GM15510 (cell line): ENCODE results near the gene CNTN3.

Experiments
- POLR2A ChIP-seq: IDR thresholded peaks from 3 replicates; pipeline ENCODE4 v1.6.1; 2011; ENCODE audit warnings: borderline replicate concordance; ENCODE audit not compliant: insufficient read length; ENCODE audit errors: extremely low read depth

The CNTN3 gene

DNA sequence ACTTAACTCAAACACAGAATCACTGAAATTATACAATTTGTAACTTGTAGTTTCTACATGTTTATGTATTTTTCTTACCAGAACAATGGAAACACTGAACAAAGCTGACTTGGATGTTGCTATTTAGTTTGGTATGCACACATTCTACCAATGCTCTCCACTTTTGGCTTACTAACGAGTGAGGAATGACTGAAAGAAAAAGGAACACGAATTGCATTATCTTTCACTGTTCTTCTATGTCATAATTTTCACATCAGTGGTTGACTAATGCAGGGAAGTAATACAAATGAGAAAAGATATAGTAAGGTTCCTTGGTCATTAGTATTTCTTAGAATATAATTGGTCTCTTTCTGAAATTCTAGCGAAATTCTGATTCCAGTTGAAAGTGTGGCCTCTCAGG, 9.8 kb upstream of the CNTN3 start:
- TF ChIP-seq POLR2A = no peak

- no peak for TF ChIP-seq POLR2A
Observed at GRCh38 chr3:74623261-74623836, 8.9 kb upstream of the CNTN3 start.

GRCh38 chr3:74621581-74621980, 7.1 kb upstream of the CNTN3 start:
- no peak for TF ChIP-seq POLR2A

DNA sequence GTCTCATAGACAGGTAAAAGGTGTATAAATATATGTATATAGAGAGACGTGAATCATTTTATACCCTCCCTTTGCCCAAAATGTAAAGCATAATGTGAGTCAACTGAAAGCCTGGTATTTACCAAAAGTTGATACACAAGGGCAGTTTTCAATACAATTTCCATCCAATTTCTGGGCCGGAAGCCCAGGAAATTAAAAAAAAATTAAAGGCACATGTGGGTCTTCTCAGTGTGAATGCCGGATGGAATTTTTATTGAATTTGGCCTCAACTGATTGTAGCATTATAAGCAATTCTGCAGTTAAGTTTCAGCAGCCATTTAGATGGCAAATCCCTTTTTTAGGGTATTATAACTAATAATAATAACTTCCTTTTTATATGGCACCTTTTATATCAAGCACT, 3.3 kb upstream of the CNTN3 start:
- TF ChIP-seq POLR2A = no peak

- no peak for TF ChIP-seq POLR2A
Observed at GRCh38 chr3:74613521-74614106, 845 bp downstream of the CNTN3 start.

DNA sequence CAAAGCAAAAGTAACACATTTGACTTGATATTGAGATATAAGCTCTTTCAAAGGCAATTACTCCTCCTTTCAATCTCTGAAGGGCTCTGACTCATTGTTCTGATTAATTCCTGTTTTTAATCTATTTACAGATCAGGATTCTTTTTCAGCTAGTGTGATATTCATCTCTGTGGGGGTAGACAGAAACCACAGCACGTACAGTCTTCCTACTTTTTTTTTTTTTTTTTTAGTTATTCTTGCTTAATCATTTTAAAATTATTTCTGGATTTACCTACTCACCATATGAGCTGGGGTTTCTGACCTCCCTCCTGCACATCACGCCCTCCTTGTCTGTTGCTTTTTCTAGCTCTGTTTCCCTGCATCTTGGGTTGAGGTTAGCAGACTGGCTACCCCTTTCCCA, 1.4 kb downstream of the CNTN3 start:
- no peak for TF ChIP-seq POLR2A

GRCh38 chr3:74611206-74611605, 3.3 kb downstream of the CNTN3 start:
- TF ChIP-seq POLR2A = no peak

GRCh38 chr3:74607803-74608202, 6.7 kb downstream of the CNTN3 start:
- TF ChIP-seq POLR2A = no peak

- TF ChIP-seq POLR2A = no peak
Observed at GRCh38 chr3:74606996-74607395, 7.5 kb downstream of the CNTN3 start.

DNA sequence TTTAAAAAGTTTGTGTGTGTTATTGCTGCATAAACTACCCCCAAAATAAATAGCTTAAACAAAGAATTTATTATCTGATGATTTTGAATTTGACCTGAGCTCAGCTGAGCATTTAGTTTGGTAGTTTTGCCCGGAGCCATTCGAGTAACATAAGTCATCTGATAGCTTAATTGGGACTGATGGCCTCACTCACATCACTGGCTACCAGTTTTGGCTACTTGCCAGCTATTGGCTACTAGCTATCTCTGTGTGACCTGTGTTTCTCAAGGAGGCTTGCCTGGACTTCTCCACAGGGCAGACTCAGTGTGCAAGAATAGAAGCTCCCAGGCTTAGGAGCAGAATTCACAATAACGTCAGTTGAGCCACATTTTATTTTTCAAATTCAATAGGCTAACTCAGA, 9.0 kb downstream of the CNTN3 start:
- TF ChIP-seq POLR2A = no peak

DNA sequence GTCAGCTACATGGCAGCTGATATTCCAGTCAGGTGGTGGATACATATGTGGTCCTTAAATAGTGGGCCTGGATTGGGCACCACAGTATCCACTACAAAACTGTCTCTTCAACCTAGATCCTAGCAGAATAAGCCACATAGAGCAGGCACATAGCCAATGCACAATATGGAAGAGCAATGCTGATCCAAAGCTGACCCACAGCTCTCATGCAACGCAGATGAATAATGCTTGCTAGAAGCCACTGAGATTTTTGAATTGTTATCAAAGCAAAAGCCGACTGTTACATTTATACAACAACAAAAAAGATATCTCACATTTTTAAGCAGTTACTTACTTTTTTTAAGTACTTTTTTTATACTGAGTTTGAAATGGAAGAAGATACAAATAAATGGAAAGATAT, 11.2 kb downstream of the CNTN3 start:
- TF ChIP-seq POLR2A = no peak

- no peak for TF ChIP-seq POLR2A
Observed at GRCh38 chr3:74602471-74602870, 12.0 kb downstream of the CNTN3 start.

DNA sequence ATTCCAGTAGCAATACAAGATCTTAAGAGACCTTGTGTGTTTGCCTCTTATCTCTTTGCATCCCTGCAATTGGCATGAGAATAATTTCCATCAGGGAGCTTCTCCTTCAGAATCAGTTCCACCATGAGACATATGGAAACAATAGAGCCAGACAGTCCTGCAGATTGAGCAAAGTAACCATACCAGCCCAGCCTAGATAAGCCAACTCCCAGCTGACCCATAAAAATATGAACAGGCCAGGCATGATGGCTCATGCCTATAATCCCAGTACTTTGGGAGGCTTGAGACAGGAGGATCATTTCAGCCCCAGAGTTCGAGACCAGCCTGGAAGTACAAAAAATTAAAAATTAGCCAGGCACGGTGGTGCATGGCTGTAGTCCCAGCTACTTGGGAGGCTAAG, 12.7 kb downstream of the CNTN3 start:
- no peak for TF ChIP-seq POLR2A

GRCh38 chr3:74599564-74599963, 14.9 kb downstream of the CNTN3 start:
- no peak for TF ChIP-seq POLR2A

- TF ChIP-seq POLR2A = no peak
Observed at GRCh38 chr3:74593152-74593551, 21.3 kb downstream of the CNTN3 start.

- TF ChIP-seq POLR2A = no peak
Observed at GRCh38 chr3:74592359-74592758, 22.1 kb downstream of the CNTN3 start.

DNA sequence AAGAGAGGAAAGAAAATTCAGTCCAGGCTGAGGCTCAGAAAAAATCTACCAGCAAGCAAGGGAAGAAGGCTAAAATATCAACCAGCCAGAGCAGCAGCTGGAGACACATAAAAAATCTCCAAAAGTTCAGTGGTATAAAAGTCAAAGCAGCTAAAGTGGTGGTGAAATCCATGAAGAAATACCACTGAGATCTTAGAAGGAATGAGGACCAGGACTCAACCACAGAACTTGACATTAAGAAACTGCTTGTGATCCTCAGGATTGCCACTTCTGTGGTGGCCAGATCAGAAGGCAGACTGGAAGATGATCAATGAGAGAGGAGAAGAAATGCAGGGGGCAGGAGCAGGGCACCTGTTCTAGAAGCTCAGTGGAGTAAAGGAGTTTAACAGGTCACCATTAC, 22.5 kb downstream of the CNTN3 start:
- no peak for TF ChIP-seq POLR2A
